NOMO-1 treated with DMSO at 0.1 percent for 48 hours (cell line): ENCODE results near the gene ITGAE.

ENCODE experiments used
- DNase-seq: peaks from one replicate; lab custom pipeline; 2025; ENCODE audit not compliant: unreplicated experiment; lab: John Stamatoyannopoulos, UW

Gene ITGAE

DNA sequence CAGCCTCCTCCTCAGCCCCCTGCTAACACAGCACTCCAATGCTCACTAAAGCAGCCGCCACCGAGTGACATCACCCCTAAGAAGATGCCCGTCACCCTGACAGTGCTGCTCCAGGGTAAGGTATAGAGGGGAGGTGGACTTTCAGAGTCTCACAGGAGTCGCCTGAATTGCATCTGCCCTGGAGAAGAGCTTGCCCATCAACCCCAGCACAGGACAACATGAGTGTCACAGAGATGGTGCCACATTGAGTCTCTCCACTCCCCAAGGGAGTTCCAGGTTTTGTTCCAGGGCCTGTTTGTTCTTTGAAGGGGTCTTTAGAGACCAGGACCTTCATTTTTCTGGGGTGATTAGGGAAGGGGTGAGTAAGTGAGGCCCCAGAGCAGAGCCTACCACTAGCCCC is 102.8 kb downstream of the ITGAE start:
- DNase-seq: no peak

DNA sequence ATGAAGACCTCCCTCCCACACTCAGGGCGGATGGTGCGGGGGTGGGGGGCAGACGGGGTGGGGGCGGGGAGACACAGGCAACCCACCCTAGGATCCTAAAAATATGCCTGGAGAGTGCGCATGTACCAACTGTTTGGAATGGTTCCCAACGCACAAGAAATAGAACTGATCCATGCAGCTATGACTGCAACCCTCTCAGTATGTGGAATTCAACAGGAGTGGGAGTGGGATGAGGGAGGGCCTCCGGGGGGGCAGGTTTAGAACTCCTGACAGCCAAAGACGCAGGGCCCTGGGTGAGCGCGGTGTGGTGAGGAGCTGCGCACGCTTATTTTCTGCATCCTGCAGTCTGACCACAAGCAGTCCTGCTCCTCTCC is 103.9 kb downstream of the ITGAE start:
- DNase-seq: no peak

DNA sequence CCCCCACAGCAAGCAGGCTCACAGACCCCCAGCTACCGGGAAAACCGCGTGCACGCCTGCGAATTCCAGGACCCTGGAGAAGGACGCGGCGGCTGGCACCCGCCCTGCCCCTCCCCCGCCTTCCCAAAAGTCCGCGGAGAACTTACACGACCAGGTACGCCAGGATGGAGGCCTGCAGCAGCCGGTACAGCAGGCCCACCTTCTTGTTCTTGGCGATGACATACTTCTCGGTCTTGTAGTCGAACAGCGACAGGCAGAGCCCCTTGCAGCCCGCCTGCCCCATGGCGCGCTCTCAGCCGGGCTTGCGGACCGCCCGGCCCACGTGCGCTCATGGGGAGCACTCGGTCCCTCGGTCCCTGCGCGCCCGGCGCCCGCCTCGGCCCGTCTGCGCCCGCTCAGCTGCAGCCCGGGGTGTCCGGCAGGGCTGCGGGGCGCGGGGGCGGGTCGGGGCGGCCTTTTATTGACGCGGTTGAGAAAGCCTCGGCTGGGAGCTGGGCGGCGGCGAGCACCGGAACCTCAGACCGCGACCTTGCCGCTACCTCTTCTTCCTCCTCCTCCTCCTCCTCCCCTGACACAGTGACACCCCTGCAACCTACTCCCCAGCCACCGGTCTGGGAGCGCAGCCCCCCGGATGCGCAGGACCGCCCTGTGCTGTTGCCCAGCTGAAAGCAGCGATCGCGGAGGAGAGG is 105.1 kb downstream of the ITGAE start, which contains the start of gene P2RX5:
TSS of gene P2RX5 (minus strand) at position 433 of the 689 bp plus-strand sequence. CDS start at position 283, 150 bp downstream.
- DNase-seq: peak; percentile 13

DNA sequence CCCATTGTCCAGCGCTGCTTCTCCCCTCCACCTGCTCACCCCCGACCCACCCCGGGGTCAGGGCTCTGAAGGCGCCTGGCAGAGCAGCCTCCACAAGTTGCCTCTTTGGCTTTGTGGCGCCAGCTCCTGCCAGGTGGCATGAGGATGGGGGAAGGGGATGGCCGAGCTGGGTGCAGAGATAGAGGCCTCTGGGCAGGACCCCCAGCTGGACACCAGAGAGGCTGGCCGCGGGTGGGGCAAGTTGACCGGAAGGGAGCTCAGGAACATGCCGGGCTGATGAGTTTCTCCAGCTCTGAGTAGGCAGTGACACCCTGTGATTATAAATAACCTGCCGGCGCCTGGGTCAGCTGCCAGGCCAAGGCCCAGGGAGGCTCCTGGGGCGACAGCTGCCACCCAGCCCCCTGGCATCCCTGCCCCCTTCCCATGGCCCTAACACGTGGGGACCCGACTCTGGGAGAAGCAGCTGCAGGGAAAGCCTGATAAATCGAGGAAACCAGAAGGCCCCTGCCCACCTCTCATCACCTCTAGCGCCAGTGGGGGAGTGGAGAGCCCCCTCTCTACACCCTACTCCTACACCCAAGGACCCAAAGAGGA is 105.8 kb downstream of the ITGAE start:
- no peak for DNase-seq

DNA sequence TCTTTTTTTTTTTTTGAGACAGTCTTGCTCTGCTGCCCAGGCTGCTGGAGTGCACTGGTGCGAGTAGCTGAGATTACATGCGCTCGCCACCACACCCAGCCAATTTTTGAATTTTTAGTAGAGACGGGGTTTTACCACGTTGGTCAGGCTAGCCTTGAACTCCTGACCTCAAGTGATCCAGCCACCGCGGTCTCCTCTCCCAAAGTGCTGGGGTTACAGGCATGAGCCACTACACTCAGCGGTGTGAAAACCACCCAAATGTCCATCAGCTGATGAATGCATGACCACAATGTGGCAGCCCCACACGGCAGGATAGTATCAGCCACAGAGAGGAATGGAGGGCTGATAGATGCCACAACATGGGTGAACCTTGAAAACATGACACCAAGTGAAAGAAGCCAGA is 107.2 kb downstream of the ITGAE start:
- DNase-seq: no peak

DNA sequence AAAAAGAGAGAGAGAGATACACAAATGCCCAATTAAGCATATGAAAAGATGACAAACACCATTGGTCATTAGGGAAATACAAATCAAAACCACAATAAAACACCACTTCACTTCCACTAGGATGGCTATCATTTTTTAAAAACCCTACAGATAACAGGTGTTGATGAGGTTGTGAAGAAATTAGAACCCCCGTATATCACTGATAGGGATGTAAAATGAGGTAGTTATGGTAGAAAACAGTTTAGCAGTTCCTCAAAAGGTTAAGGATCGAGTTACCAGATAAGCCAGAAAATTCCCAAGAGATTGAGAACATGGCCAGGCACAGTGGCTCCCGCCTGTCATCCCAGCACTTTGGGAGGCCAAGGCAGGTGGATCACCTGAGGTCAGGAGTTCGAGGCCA is 107.8 kb downstream of the ITGAE start:
- no peak for DNase-seq

DNA sequence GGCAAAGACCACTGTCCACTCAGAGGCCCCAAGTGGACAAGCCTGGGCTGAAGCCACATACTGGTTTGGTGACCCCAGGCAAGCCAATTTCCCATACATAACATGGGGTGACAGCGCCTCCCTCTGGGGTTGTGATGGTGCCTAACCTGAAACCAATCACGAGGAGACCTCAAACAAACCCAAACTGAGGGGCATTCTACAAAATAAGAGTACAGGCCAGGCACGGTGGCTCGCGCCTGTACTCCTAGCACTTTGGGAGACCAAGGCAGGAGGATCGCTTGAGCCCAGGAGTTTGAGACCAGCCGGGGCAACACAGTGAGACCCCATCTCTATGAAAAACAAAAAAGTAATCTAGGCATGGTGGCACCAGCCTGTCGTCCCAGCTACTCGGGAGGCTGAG is 108.6 kb downstream of the ITGAE start:
- no peak for DNase-seq

DNA sequence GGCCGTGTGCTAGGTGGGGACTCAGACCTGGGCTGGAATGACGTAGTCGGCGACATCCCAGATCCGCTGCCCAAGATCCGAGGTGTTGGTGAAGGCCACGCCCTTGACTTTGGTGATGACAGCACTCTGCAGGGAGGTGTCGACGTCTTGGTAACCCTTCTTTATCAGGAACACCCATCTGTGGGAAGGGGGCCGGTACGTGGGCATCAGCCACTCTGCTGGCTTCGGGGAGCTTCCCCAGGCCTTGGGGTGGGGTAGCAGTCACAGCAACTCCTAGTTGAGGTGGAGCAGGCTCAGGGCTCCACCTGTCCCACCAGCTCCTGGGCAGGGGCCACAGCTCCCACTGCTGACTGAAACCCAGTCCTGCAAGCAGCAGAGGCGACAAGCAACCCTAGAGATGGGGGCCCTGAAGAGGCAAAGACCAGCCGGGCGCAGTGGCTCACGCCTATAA is 109.3 kb downstream of the ITGAE start:
- no peak for DNase-seq

DNA sequence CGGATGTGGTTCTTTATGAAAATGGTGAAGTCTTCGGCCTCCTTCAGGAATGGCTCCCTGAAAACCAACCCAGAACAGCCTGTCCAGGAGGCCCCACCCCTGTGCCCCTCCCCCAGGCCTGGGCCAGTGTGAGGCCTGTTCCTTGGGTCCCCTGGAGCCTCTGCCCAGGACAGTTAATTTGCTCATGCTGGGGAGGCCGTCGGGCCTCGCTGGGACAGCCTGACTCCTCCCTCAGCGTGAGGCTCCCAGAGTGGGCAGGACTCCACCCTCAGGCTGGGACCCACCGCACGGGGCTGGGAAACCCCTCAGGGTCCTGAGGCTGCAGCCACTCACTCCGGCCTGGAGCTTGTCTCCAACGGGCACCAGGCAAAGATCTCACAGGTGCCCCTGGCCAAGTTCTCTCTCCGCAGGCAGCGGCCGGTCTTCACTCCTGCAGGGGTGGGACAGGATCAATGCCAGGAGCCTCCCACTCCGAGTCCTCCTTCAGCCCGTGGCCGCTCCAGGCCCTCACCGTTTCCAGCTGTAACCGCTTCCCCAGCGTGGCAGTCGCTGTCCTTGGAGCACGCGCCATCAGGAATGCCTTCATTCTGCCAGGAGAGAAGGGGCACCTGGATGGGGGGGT is 110.8 kb downstream of the ITGAE start:
- no peak for DNase-seq

DNA sequence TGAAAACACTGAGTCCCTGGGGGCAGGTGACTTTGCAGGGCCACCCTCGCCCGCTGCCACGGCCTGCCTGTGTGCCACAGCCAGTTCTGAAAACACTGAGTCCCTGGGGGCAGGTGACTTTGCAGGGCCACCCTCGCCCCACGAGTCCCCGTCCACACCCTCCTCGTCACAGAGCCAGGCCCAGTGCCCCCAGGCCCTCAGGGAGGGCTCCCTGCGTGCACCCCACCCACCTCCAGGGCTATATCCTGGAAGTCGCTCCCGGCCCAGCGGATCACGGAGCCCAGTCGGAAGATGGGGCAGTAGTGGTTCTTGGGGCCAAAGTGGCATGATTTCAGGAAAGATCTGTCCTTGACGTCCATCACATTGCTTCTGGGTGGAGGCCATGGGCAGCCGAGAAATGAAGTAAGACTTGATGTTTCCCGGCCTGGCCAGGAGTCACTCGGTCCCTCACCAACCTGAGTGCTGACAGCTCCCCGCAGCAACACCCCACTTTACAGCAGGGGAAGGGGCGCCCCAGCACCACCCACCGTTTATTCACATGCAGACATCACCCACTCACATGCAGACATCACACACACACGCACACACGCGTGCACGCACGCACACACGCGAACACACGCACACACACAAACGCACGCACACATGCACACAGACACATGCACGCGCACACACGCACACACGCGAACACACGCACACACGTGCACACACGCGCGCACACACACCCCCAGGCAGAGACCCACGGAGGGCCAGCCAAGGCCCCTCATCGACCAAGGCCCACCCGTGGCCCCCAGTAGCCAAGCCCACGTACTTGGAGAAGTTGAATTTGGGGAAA is 111.5 kb downstream of the ITGAE start:
- DNase-seq: no peak

DNA sequence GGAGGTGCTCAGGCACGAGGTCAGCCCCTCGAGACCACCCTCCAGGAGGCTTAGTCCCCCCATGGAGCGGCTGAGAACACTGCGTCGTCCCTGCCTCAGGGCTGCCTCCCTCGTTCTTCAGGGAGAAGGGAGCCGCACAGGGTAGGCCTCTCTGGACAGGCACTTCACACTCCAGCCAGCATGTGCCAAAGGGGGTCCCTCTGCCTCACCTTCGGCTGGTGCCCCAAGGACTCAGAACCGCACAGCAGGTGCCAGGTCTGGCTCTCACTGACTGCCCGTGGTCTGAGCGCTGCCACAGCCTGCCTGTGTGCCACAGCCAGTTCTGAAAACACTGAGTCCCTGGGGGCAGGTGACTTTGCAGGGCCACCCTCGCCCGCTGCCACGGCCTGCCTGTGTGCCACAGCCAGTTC is 112.1 kb downstream of the ITGAE start:
- no peak for DNase-seq

DNA sequence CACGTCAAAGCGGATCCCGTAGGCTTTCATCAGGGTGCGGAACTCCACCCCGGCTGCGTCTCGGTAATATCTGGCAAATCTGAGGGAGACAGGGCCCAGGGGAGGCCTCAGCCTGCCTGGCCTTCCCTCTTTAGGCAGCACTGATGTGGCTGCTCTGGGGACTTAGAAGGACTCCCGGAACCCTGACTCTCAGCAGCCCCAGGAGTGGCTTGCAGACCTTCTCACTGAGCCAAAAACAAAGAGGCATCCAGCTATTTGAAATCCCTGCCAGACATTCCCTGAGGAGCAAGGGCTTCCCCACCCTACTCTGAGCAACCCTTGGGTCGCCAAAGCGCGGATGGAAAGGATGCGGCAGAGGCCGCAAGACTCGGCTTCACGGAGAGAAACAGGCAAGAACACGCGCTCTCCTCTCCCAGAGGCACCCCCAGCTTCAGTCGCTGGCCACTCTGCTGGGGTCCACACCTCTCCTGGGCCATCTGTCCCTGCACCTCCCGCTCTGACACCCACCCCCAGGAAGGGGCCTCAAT is 112.9 kb downstream of the ITGAE start:
- DNase-seq: no peak

DNA sequence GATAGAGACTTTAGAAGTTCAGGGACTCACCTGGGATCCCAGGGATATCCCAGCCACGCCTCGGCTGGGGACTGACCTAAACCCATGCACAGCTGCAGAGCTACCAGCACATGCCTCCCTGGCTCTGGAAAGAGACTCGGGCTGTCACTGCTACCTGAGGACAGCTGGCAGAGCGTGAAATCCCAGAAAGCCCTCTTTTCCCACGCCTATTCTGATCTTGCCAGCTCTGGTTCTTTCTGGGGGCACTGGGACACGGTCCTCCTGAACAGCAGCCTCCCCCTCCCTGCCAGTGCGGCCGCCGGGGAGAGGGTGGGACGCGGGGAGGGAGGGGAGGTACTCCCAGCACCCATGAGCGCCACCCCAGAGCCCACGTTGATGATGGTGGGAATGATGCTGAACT is 115.8 kb downstream of the ITGAE start:
- no peak for DNase-seq

DNA sequence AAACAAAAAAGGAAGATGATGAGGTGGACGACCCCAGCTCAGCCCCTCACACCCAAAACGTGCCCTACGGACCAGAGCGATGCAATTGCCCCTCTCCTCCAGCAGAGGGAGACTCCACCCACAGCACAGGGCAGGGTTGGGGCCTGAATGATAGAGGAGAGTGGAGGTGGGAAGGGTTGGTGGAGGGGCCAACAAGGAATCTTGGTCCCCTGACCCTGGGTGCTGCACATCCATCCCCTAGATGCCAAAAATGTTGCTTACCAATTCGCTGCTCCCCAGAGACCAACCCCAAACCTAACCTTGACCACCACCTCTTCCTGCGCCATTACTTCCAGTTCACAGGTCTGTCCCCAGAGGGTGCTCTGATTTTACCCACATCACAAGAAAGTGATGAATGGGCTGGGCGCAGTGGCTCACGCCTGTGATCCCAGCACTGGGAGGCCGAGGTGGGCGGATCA is 117.9 kb downstream of the ITGAE start:
- peak; percentile 36 for DNase-seq

DNA sequence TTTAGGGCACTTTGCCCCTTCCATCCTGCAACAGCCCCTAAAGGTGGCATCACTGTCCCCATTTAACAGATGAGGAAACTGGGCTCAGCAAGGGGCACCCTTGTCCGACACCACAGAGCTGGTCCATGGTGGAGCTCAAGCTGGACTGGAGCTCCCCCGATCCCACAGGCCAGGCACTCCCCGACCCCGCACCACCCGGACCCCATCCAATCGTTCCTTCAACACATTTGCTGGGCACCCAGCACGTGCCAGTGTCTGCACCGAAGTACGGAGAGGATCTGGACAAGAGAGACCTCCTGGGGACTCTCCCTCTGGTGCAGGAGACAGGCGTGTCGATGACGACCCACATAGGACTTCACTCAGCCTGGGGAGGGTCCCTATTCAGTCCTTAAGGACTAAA is 119.0 kb downstream of the ITGAE start:
- no peak for DNase-seq

DNA sequence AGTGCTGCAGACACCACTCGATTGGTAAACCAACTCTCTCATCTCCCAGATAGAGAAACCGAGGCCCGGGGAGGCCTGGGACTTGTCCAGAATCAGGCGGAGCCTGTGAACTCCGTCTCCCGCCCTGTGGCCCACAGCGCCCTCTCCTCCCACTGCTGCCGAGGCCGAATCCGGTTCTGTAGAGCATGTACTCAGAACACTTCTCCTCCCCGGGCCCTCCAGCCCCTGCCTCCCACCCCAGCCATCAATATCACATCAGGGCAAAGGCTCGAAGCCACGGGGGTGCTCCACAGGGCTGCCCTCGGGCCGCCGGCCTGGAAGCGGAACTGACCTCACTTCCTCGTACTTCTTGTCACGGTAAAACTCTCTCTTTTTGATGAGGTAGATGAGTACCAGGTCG is 119.4 kb downstream of the ITGAE start:
- no peak for DNase-seq

DNA sequence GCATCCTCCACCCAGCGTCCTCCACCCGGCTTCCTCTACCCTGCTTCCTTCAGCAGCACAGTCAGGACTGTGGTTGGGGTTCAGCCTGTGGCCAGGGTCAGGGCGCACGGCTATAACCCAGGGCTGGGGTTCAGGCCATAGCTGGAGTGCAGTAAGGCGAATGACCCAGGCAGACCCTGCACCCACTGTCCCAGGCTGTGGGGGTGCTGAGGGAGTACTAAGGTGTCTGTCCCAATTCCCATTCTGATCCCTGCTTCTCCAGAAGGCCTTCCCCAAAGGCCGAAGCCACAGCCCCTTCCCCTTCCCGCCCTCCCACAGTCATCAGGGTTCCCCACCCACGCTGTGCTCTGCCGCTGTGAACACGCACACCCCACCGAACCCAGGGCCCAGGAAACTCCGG is 119.9 kb downstream of the ITGAE start:
- no peak for DNase-seq

DNA sequence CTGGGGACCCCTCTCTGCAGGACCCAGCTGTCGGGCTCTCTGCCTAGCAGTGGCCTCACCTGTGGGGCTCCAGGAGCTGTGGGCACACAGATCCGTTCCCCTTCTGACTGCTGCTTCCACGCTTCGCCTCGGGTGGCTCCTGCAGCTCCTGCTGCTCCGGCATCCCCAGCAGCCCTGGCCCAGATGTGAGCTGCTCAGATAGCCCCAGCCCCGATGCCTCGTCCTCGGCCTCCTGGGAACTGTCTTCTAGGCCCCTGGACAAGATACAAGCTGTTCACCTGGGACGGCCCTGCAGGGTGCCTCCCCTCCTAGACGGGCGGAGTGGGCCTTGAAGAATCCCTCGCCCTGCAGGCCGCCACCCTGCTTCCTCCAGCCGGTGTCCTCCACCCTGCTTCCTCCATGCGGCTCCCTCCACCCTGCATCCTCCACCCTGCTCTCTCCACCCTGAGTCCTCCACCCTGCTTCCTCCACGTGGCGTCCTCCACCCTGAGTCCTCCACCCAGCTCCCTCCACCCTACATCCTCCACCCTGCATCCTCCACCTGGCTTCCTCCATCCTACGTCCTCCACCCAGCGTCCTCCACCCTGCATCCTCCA is 121.4 kb downstream of the ITGAE start:
- no peak for DNase-seq

DNA sequence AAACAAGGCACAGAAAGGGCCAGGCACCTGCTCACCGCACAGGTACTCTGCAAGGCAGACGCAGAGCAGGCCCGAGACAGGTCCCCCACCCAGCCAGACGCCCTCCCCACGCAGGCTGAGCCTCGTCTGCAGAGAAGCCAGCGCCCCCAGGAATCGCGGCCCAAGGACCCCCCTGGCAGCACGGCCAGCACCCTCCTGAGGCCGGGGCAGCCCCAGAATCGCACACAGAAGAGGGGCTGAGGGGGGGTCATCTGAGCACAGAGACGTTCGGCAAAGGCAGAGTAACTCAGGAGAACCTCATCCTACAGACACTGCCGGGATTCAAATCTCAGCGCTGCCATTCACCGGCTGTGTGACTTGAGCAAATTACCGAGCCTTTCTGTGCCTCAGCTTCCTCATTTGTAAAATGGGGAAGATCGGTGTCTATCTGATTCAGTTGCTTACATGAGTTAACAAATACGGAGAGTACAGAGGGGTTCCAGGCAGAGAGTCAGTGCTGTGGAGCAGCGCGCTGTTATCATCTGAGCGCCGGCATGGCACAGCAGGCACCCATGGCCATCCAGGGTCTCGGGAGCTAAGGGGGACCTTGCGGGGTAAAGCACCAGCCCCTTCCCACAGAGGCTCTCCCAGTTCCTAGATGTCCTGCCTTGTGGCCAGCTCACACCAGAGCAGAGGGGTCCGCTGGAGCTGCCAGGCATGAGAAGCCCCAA is 122.0 kb downstream of the ITGAE start:
- DNase-seq: peak; percentile 15

DNA sequence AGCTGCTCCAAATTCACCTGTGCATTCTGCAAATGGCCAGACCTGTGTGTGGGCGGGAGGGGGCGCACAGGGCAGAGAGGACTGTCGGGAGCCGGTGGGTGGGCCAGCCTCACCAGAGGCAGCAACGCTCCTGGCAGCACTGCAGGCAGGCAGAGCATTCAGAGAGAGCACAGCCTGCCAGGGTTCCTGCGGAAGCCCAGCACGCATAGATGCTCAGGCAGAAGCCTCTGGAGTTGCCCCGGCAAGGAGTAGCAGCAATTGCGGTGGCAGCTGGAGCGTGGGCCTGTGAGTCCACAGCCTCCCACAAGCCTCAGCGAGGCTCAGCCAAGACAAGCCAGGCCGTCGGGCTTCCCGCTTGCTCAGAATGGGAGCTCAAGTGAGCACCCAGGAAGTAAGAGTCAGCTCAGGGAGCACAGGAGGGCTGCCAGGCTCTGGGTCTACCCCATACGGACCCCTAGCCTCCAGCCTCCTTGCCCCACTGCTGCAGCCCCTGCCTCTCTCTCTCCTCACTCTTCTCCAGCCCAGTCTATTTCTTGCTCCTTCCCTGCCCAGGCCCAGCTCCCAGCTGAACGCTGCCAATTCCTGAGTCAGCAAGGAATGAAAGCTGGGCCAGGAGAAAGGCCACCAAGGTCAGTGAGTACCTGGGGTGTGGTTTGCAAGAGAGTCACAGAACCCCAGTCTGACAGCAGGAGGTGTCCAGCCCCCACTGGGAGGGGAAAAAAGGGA is 122.7 kb downstream of the ITGAE start:
- no peak for DNase-seq
